Dermis blood vessel endothelial cell (primary cell): ENCODE data around the gene TSSK6. TPM values are rescaled to one million over a fixed set of nuclear protein-coding genes. Genes with fewer than 3 reads are reported as not detected.

Experiments used
- DNase-seq: peaks from one replicate; pipeline ENCODE4 v3.0.0; 2010
- total RNA-seq: library from RNA; depleted of rRNA; stranded (reverse); fragments of >200 nt; gene quantifications from 2 replicates; pipeline ENCODE4 v1.2.3, GENCODE V29; 2014

Gene TSSK6
- total RNA-seq, 1 donor from 2014 or later: 0.68 TPM

DNA sequence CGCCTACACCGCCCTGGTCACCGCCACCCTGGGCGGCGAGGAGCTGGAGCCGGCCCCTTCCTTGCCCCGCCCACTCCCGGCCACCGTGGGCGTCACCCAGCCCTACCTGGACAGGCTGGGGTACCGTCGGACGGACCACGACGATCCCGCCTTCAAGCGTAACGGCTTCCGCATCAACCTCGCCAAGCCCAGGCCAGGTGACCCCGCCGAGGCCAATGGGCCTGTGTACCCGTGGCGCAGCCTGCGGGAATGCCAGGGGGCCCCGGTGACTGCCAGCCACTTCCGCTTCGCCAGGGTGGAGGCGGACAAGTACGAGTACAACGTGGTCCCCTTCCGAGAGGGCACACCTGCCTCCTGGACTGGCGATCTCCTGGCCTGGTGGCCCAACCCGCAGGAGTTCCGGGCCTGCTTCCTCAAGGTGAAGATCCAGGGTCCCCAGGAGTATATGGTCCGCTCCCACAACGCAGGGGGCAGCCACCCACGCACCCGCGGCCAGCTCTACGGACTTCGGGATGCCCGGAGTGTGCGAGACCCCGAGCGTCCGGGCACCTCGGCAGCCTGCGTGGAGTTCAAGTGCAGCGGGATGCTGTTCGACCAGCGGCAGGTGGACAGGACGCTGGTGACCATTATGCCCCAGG lies 29.7 kb upstream of the TSSK6 start:
- no peak for DNase-seq

DNA sequence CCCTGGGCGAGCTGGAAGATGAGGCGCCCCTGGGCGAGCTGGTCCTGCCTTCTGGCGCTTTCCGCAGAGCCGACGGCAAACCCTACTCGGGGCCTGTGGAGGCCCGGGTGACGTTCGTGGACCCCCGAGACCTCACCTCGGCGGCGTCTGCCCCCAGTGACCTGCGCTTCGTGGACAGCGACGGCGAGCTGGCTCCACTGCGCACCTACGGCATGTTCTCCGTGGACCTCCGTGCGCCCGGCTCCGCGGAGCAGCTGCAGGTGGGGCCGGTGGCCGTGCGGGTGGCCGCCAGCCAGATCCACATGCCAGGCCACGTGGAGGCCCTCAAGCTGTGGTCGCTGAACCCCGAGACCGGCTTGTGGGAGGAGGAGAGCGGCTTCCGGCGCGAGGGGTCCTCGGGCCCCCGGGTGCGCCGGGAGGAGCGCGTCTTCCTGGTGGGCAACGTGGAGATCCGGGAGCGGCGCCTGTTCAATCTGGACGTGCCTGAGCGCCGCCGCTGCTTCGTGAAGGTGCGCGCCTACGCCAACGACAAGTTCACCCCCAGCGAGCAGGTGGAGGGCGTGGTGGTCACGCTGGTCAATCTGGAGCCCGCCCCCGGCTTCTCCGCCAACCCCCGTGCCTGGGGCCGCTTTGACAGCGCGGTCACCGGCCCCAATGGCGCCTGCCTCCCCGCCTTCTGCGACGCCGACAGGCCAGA lies 29.1 kb upstream of the TSSK6 start:
- no peak for DNase-seq

DNA sequence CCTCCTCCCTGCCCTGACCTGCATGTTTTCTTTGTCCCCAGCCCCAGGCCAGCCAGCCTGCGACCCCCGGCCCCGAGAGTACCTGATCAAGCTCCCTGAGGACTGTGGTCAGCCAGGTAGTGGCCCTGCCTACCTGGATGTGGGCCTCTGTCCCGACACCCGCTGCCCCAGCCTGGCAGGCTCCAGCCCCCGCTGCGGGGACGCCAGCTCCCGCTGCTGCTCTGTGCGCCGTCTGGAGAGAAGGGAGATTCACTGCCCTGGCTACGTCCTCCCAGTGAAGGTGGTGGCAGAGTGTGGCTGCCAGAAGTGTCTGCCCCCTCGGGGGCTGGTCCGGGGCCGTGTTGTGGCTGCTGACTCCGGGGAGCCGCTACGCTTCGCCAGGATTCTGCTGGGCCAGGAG lies 28.3 kb upstream of the TSSK6 start:
- no peak for DNase-seq

GRCh38 chr19:19543101-19543500 lies 27.8 kb upstream of the TSSK6 start:
- DNase-seq: no peak

- DNase-seq: no peak
Observed at GRCh38 chr19:19542507-19542906, 27.2 kb upstream of the TSSK6 start.

GRCh38 chr19:19541616-19542015 lies 26.3 kb upstream of the TSSK6 start:
- no peak for DNase-seq

GRCh38 chr19:19540715-19541515 lies 25.6 kb upstream of the TSSK6 start:
- peak; percentile 42 for DNase-seq

DNA sequence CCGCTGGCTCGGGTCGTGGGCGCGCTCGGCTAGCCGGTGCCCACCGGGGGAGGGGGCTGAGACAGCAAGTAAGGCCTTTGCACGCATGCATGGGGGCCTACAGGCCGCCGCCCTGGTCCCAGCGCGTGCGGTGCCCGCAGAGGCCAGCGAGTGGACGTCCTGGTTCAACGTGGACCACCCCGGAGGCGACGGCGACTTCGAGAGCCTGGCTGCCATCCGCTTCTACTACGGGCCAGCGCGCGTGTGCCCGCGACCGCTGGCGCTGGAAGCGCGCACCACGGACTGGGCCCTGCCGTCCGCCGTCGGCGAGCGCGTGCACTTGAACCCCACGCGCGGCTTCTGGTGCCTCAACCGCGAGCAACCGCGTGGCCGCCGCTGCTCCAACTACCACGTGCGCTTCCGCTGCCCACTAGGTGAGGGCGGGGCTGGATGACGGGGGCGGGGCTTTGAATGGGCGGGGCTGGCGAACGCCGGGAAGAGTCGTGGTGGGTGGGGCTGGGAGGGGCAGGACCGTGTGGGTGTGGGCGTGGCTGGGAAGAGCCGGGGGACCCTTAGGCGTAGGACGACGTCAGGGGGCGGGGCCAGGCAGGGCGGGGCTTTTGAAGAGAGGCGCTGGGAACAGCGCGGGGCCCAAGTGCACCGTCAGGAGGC lies 24.8 kb upstream of the TSSK6 start:
- peak; percentile 44 for DNase-seq

GRCh38 chr19:19539698-19540063 lies 24.3 kb upstream of the TSSK6 start:
- no peak for DNase-seq

DNA sequence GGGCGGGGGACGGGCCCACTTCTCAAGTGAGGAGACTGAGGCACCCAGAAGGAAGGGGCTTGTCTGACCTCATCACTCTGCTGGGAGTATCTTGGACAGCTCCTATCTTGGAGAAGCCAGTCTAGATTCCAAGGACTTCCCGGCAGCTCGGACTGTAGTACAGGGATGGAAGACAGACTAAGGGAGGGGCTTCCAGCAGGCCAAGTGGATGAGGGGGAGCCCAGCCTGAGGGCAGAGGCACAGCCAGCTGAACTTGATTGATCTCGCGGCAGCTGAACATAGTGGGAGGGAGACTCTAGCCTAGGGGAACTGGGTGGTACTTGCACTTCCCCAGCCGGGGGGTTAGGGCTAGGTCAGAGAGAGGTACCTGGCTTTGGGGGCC lies 23.4 kb upstream of the TSSK6 start:
- DNase-seq: no peak

- DNase-seq: no peak
Observed at GRCh38 chr19:19538061-19538784, 22.9 kb upstream of the TSSK6 start, which contains the start of gene CILP2. Gene CILP2, plus strand, starts transcription at chr19:19538265. Its CDS starts 85 bp downstream, at chr19:19538350.

GRCh38 chr19:19537075-19538048 lies 22.0 kb upstream of the TSSK6 start:
- no peak for DNase-seq

GRCh38 chr19:19535311-19536191 lies 20.2 kb upstream of the TSSK6 start:
- no peak for DNase-seq

- DNase-seq: no peak
Observed at GRCh38 chr19:19534556-19535265, 19.4 kb upstream of the TSSK6 start.

- DNase-seq: no peak
Observed at GRCh38 chr19:19533841-19534240, 18.5 kb upstream of the TSSK6 start.

- DNase-seq: no peak
Observed at GRCh38 chr19:19532806-19533701, 17.7 kb upstream of the TSSK6 start.

- DNase-seq: peak; percentile 78
Observed at GRCh38 chr19:19531951-19532805, 16.8 kb upstream of the TSSK6 start.
